Smooth muscle cell (in vitro differentiated cells): ENCODE data around the gene DHRS7B. TPM values are rescaled to one million over a fixed set of nuclear protein-coding genes. Genes with fewer than 3 reads are reported as not detected.
"Not testable (repeated sequence)": the region's sequence is repeated elsewhere in the genome, so short reads cannot be mapped to it uniquely, and the experiment has no call there.

Experiments used
- DNase-seq: peaks from one replicate; lab custom pipeline; 2025; ENCODE audit not compliant: unreplicated experiment; lab: John Stamatoyannopoulos, UW
- H2AFZ ChIP-seq: fragments of 200-600 bp; sonication (generic); 2 replicates; pipeline ENCODE4 v1.6.0; 2016; ENCODE audit warnings: antibody characterized with exemption, low read depth, mild to moderate bottlenecking
- H3F3A ChIP-seq: fragments of 200-600 bp; sonication (generic); 2 replicates; pipeline ENCODE4 v1.6.0; 2017; ENCODE audit warnings: antibody characterized with exemption, low read depth
- H3K27ac ChIP-seq: fragments of 200-600 bp; sonication (generic); 2 replicates; pipeline ENCODE4 v1.5.1; 2016; ENCODE audit warnings: low read depth, mild to moderate bottlenecking
- H3K27me3 ChIP-seq: fragments of 200-600 bp; sonication (generic); 2 replicates; pipeline ENCODE4 v1.6.1; 2016; ENCODE audit warnings: low read depth, mild to moderate bottlenecking
- H3K36me3 ChIP-seq: fragments of 200-600 bp; sonication (generic); 2 replicates; pipeline ENCODE4 v1.5.1; 2016; ENCODE audit warnings: low read depth
- H3K4me1 ChIP-seq: fragments of 200-600 bp; sonication (generic); 2 replicates; pipeline ENCODE4 v1.5.1; 2016; ENCODE audit warnings: low read depth
- H3K4me2 ChIP-seq: fragments of 200-600 bp; sonication (generic); 2 replicates; pipeline ENCODE4 v1.6.0; 2016; ENCODE audit warnings: mild to moderate bottlenecking
- H3K4me3 ChIP-seq: fragments of 200-600 bp; sonication (generic); 2 replicates; pipeline ENCODE4 v1.5.1; 2016; ENCODE audit warnings: mild to moderate bottlenecking
- H3K79me2 ChIP-seq: fragments of 200-600 bp; sonication (generic); 2 replicates; pipeline ENCODE4 v1.6.0; 2016; ENCODE audit warnings: low read depth, mild to moderate bottlenecking
- H3K9ac ChIP-seq: fragments of 200-600 bp; sonication (generic); 2 replicates; pipeline ENCODE4 v1.6.0; 2016; ENCODE audit warnings: low read depth
- H3K9me3 ChIP-seq: fragments of 200-600 bp; sonication (generic); replicated peaks from 2 replicates; pipeline ENCODE4 v1.5.1; 2016; ENCODE audit warnings: low read depth
- H4K20me1 ChIP-seq: fragments of 200-600 bp; sonication (generic); 2 replicates; pipeline ENCODE4 v1.6.0; 2016; ENCODE audit warnings: low read depth
- CTCF ChIP-seq: fragments of 200-600 bp; sonication (generic); IDR thresholded peaks from 2 replicates; pipeline ENCODE4 v1.5.1; 2017; ENCODE audit warnings: borderline replicate concordance, mild to moderate bottlenecking, antibody characterized with exemption; ENCODE audit not compliant: insufficient read depth, poor library complexity, severe bottlenecking
- WGBS: methylation state at CpG from one replicate; pipeline ENCODE4 v1.1.7; 2016; ENCODE audit warnings: low lambda C conversion rate; 5-methylcytosine and 5-hydroxymethylcytosine counted together
- polyA plus RNA-seq: library from polyadenylated mRNA; unstranded; fragments of >200 nt; fragmentation: Nextera tagmentation; extraction: Ambion mirVana; gene quantifications from 2 replicates; pipeline ENCODE4 v1.2.1, GENCODE V29; 2016
- total RNA-seq: library from RNA; depleted of rRNA; stranded (reverse); fragments of >200 nt; gene quantifications from 2 replicates; pipeline ENCODE4 v1.2.3, GENCODE V29; 2014

DHRS7B gene
- total and polyA plus RNA-seq, 2 experiments from 2014 or later = 30.0 to 32.5 TPM

- H3K36me3 ChIP-seq = no peaks in the 10 kb centered on the region
- H3K27me3 ChIP-seq = no peaks in the 10 kb centered on the region
- no peaks in the 10 kb centered on the region for H3F3A ChIP-seq
- no peak overlapping the region for H3K27ac ChIP-seq
- 92% methylated on average over 2 of the region's 2 CpGs for WGBS
- no peaks in the 10 kb centered on the region for H4K20me1 ChIP-seq
- H3K4me1 ChIP-seq = no peaks in the 10 kb centered on the region
- no peak overlapping the region for H3K4me2 ChIP-seq
- no peak for TF ChIP-seq CTCF
- H3K79me2 ChIP-seq = no peaks in the 10 kb centered on the region
- no peaks in the 10 kb centered on the region for H3K9me3 ChIP-seq
- no peak overlapping the region for H2AFZ ChIP-seq
- no peak overlapping the region for H3K9ac ChIP-seq
- no peak for DNase-seq
- H3K4me3 ChIP-seq = no peak overlapping the region
Measured at GRCh38 chr17:21100636-21101035, 26.1 kb upstream of the DHRS7B start.

GRCh38 chr17:21104608-21105007, 22.2 kb upstream of the DHRS7B start:
- no peaks in the 10 kb centered on the region for H3K9me3 ChIP-seq
- H3K9ac ChIP-seq = no peak overlapping the region
- no peak overlapping the region for H3K27ac ChIP-seq
- H3F3A ChIP-seq = no peaks in the 10 kb centered on the region
- H3K79me2 ChIP-seq = no peaks in the 10 kb centered on the region
- H2AFZ ChIP-seq = no peak overlapping the region
- no peak for DNase-seq
- no peak for TF ChIP-seq CTCF
- no peak overlapping the region for H3K4me3 ChIP-seq
- H4K20me1 ChIP-seq = no peaks in the 10 kb centered on the region
- H3K27me3 ChIP-seq = no peaks in the 10 kb centered on the region
- no peaks in the 10 kb centered on the region for H3K4me1 ChIP-seq
- no peak overlapping the region for H3K4me2 ChIP-seq
- H3K36me3 ChIP-seq = no peaks in the 10 kb centered on the region
- WGBS = 82% methylated on average over 7 of the region's 7 CpGs

GRCh38 chr17:21105064-21105894, 21.5 kb upstream of the DHRS7B start:
- Histone ChIP-seq H3K9me3 (no peaks in the 10 kb centered on the region), H3K27ac (no peak overlapping the region), H2AFZ (no peak overlapping the region), H3F3A (no peaks in the 10 kb centered on the region), H3K9ac (no peak overlapping the region), H3K79me2 (no peaks in the 10 kb centered on the region), H3K4me2 (no peak overlapping the region), H3K36me3 (no peaks in the 10 kb centered on the region), H3K27me3 (no peaks in the 10 kb centered on the region), H3K4me3 (no peak overlapping the region), H3K4me1 (no peaks in the 10 kb centered on the region), H4K20me1 (no peaks in the 10 kb centered on the region)
- no peak for TF ChIP-seq CTCF
- DNase-seq = no peak
- 84% methylated on average over 5 of the region's 5 CpGs for WGBS

GRCh38 chr17:21106316-21106715, 20.4 kb upstream of the DHRS7B start:
- Histone ChIP-seq H3F3A (no peaks in the 10 kb centered on the region), H3K27me3 (no peaks in the 10 kb centered on the region), H3K4me3 (no peak overlapping the region), H4K20me1 (no peaks in the 10 kb centered on the region), H3K27ac (no peak overlapping the region), H3K4me1 (no peaks in the 10 kb centered on the region), H3K36me3 (no peaks in the 10 kb centered on the region), H2AFZ (no peak overlapping the region), H3K9me3 (no peaks in the 10 kb centered on the region), H3K4me2 (no peak overlapping the region), H3K79me2 (no peaks in the 10 kb centered on the region), H3K9ac (no peak overlapping the region)
- 82% methylated on average over 3 of the region's 3 CpGs for WGBS
- TF ChIP-seq CTCF = no peak
- DNase-seq = no peak

GRCh38 chr17:21107067-21107650, 19.6 kb upstream of the DHRS7B start:
- not testable (repeated sequence) for H3K36me3 ChIP-seq, H2AFZ ChIP-seq, H3K27me3 ChIP-seq, H3K4me2 ChIP-seq, DNase-seq, H4K20me1 ChIP-seq, H3F3A ChIP-seq, H3K27ac ChIP-seq, H3K4me1 ChIP-seq, H3K4me3 ChIP-seq, H3K9me3 ChIP-seq, H3K79me2 ChIP-seq, H3K9ac ChIP-seq
- WGBS = 91% methylated on average over 7 of the region's 7 CpGs
